Right atrium auricular region (tissue), 2 donors: ENCODE results near the gene NEUROG2. TPM values are rescaled to one million over a fixed set of nuclear protein-coding genes. Genes with fewer than 3 reads are reported as not detected.

Source experiments
- DNase-seq: peaks from one replicate; pipeline ENCODE4 v3.0.0-alpha.2; 2019; ENCODE audit warnings: low spot score
- H3K27ac ChIP-seq, 2 donors: fragments of 200-600 bp; sonication (generic); 1 replicate in 1 of 2; 2 replicates in 1 of 2; pipeline ENCODE4 v1.5.1; 2016 to 2019
- H3K27me3 ChIP-seq, 2 donors: fragments of 200-600 bp; sonication (generic); one replicate each; pipeline versions ENCODE4 v1.5.1 to v1.6.0; 2017 to 2019
- H3K36me3 ChIP-seq: fragments of 200-600 bp; sonication (generic); one replicate; pipeline ENCODE4 v1.5.1; 2016
- H3K4me1 ChIP-seq, 2 donors: fragments of 200-600 bp; sonication (generic); one replicate each; pipeline versions ENCODE4 v1.5.1 to v1.6.0; 2017 to 2019
- H3K4me3 ChIP-seq, 2 donors: fragments of 200-600 bp; sonication (generic); 1 replicate in 1 of 2; 2 replicates in 1 of 2; pipeline ENCODE4 v1.5.1; 2017 to 2019; ENCODE audit warnings: mild to moderate bottlenecking in 1 of 2, moderate library complexity in 1 of 2
- H3K9me3 ChIP-seq, 2 donors: fragments of 200-600 bp; sonication (generic); one replicate each; pipeline ENCODE4 v1.5.1; 2019
- total RNA-seq, 2 donors: library from RNA; depleted of rRNA; stranded (reverse); fragments of >200 nt; gene quantifications; one replicate each; pipeline ENCODE4 v1.1.0, GENCODE V29; 2016
- TF ChIP-seq, protein P1 (sequence below), 2 donors: fragments of 200-600 bp; sonication (generic); IDR thresholded peaks; one replicate each; pipeline ENCODE4 v1.5.1; 2019; ENCODE audit warnings: antibody characterized with exemption in 2 of 2

Gene NEUROG2
- total RNA-seq, 2 donors from 2014 or later: not detected

DNA sequence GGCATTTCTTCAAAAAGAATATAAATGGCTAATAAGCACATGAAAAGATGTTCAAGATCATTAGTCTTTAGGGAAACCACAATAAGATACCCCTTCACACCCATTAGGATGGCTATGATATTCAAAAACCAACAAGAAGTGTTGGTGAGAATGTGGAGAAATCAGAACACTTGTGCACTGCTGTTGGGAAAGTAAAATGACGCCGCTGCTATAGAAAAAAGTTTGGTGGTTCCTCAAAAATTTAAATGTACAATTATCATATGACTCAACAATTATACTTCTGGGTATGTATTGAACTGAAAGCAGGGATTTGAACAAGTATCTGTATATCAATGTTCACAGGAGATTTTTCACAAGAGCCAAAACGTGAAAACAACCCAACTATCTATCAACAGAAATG is 29.4 kb upstream of the NEUROG2 start:
- no peaks in the 10 kb centered on the region for H3K9me3 ChIP-seq
- no peak overlapping the region for H3K4me3 ChIP-seq
- TF ChIP-seq, protein P1, sequence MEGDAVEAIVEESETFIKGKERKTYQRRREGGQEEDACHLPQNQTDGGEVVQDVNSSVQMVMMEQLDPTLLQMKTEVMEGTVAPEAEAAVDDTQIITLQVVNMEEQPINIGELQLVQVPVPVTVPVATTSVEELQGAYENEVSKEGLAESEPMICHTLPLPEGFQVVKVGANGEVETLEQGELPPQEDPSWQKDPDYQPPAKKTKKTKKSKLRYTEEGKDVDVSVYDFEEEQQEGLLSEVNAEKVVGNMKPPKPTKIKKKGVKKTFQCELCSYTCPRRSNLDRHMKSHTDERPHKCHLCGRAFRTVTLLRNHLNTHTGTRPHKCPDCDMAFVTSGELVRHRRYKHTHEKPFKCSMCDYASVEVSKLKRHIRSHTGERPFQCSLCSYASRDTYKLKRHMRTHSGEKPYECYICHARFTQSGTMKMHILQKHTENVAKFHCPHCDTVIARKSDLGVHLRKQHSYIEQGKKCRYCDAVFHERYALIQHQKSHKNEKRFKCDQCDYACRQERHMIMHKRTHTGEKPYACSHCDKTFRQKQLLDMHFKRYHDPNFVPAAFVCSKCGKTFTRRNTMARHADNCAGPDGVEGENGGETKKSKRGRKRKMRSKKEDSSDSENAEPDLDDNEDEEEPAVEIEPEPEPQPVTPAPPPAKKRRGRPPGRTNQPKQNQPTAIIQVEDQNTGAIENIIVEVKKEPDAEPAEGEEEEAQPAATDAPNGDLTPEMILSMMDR (IDR thresholded peaks at IDR 0.05): no peak

DNA sequence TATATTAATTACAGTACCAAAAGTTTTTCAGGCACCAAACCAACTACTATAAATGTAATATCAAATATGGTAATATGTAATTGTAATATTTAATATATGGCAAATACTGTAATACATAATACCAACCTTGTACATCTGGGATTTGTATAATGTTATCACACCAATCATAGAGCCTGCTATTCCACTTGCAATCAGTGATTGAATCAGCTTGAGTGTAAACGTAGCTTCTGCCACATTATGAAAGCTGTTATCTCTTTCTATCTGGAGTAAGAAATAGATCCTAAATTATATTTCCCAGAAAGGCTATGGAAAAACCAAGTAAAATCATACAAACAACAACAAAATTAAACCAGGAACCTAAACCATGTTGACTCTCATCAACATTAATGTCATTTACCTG is 24.7 kb upstream of the NEUROG2 start:
- TF ChIP-seq, protein P1 (IDR thresholded peaks at IDR 0.05): no peak
- no peak overlapping the region for H3K4me3 ChIP-seq
- no peaks in the 10 kb centered on the region for H3K9me3 ChIP-seq
- H3K4me1 ChIP-seq: no peaks in the 10 kb centered on the region
- H3K27me3 ChIP-seq: no peaks in the 10 kb centered on the region
- H3K36me3 ChIP-seq: no peaks in the 10 kb centered on the region
- H3K27ac ChIP-seq: no peak overlapping the region
- DNase-seq: no peak

More for the DNA sequence above, 29.4 kb upstream of the NEUROG2 start:
- Histone ChIP-seq H3K27ac (no peak overlapping the region), H3K27me3 (no peaks in the 10 kb centered on the region), H3K36me3 (no peaks in the 10 kb centered on the region), H3K4me1 (no peaks in the 10 kb centered on the region)
- no peak for DNase-seq

DNA sequence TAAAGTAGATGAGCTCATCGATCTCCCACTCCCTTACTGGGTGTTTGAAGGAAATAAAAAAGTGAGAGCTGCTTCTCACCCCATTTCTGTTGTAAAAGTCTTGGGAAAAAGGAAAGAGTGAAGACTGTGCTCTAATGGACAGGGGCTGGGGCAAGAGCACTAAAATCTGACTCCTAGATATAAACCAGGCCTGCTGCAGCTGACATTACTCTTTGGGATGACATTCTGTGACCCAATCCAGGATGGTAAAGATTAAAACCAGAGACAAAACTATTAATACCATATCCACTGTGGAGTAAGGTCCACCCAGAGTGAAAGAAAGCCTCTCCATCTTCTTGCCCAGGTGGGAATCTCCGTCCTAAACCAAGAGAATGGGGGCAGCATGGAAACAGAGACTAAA is 20.1 kb upstream of the NEUROG2 start:
- H3K27me3 ChIP-seq: no peaks in the 10 kb centered on the region
- no peak overlapping the region for H3K4me3 ChIP-seq
- no peaks in the 10 kb centered on the region for H3K36me3 ChIP-seq
- H3K4me1 ChIP-seq: no peaks in the 10 kb centered on the region
- H3K27ac ChIP-seq: no peak overlapping the region
- DNase-seq: no peak
- TF ChIP-seq, protein P1 (IDR thresholded peaks at IDR 0.05): no peak
- no peaks in the 10 kb centered on the region for H3K9me3 ChIP-seq

DNA sequence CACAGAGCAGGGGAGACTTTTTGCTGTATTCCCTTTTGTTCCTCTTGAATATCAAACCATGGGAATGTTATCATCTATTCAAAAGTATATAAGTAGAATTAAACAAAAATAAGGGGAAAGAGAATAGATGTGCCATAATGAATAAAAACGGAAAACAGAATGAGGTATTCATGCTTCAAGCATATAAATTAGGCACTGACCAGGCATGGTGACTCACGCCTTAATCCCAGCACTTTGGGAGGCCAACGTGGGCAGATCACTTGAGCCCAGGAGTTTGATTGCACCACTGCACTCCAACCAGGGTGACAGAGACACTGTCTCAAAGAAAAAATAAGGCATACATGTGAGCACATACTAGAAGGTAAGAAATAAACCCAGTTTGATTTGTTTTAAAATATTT is 16.3 kb upstream of the NEUROG2 start:
- Histone ChIP-seq H3K36me3 (no peaks in the 10 kb centered on the region), H3K27ac (no peak overlapping the region), H3K27me3 (no peaks in the 10 kb centered on the region), H3K9me3 (no peaks in the 10 kb centered on the region), H3K4me3 (no peak overlapping the region), H3K4me1 (no peaks in the 10 kb centered on the region)
- no peak for DNase-seq
- TF ChIP-seq, protein P1 (IDR thresholded peaks at IDR 0.05): no peak

DNA sequence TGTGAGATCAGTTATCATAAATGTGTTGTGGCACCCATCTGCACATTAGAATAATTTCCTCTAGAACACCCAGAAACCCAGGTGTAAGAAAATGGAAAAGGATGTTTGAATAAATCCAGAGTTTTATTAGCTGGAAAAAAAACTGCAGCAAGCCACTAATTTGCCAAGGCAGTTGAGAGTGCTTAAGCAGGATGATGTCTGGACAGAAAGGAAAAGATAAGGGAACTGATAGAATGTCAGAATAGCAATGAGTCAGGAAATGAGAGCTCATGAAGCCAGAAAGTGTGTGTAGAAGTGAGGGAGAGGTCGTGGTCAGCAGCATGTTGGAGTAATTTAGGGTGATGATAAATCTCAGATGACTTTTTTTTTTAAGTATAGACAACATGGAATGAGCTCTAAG is 15.2 kb upstream of the NEUROG2 start:
- Histone ChIP-seq H3K9me3 (no peaks in the 10 kb centered on the region), H3K27ac (no peak overlapping the region), H3K4me1 (no peaks in the 10 kb centered on the region), H3K27me3 (no peaks in the 10 kb centered on the region), H3K36me3 (no peaks in the 10 kb centered on the region), H3K4me3 (no peak overlapping the region)
- TF ChIP-seq, protein P1 (IDR thresholded peaks at IDR 0.05): no peak
- no peak for DNase-seq

DNA sequence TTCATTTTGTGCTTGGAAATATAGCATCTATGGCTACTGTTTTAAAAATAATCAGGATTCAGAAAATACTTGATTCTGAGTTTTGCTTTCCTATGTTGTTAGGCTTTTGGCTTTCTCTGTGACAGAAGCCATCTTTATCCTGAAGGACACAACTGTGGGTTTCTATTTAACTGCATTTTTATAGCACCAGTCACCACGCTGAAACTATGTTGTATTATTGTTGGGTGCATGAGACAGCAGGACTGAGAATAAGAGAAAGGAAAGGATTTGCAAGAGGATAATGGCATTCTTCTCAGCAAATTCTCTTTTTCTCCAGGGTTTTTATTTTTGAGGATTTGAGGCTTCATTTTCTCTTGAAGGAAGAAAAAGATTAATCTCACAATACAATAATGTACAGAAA is 10.1 kb upstream of the NEUROG2 start:
- Histone ChIP-seq H3K27me3 (peaks cover 23 to 32% of the 10 kb centered on the region in 2 donors), H3K27ac (no peak overlapping the region), H3K4me3 (no peak overlapping the region), H3K9me3 (no peaks in the 10 kb centered on the region), H3K4me1 (peaks cover 0 to 17% of the 10 kb centered on the region in 2 donors), H3K36me3 (no peaks in the 10 kb centered on the region)
- TF ChIP-seq, protein P1 (IDR thresholded peaks at IDR 0.05): no peak
- no peak for DNase-seq
